Gastrocnemius medialis (tissue), 4 donors: Measurements from ENCODE around the gene OTUD5.

Experiments
- CTCF ChIP-seq, 5 experiments: fragments of 450-650 bp in 3 of 5; fragments of 200-600 bp in 2 of 5; sonication (generic) in 2 of 5; IDR thresholded peaks in 4 of 5; conservative IDR thresholded peaks in 1 of 5; 1 replicate in 4 of 5; 2 replicates in 1 of 5; pipeline ENCODE4 v1.5.1; 2016 to 2019; ENCODE audit warnings: antibody characterized with exemption in 5 of 5, mild to moderate bottlenecking in 3 of 5, moderate library complexity in 3 of 5
- POLR2A ChIP-seq, 2 donors: fragments of 450-650 bp; IDR thresholded peaks; one replicate each; pipeline ENCODE4 v1.6.1; 2017; ENCODE audit warnings: antibody characterized with exemption in 2 of 2, mild to moderate bottlenecking in 2 of 2, moderate library complexity in 2 of 2

- TF ChIP-seq CTCF (IDR thresholded peaks at IDR 0.05 in 4 of 5, conservative IDR thresholded peaks at IDR 0.05 in 1 of 5) (no peak), POLR2A (IDR thresholded peaks at IDR 0.05) (no peak)
These were observed 33.6 kb downstream of the OTUD5 start for GRCh38 chrX:48923771-48924170.
